IMR-90 (cell line): Measurements from ENCODE around the gene DUSP16. TPM values are rescaled to one million over a fixed set of nuclear protein-coding genes. Genes with fewer than 3 reads are reported as not detected.

Experiments
- ATAC-seq: fragments of 200-7000 bp; cut with Tn5 transposase; 2 replicates; pipeline ENCODE4 v1.9.1; 2020; ENCODE audit warnings: low read depth, mild to moderate bottlenecking, moderate library complexity
- BruUV-seq: library from RNA; stranded (reverse); fragments of 400-500 nt; replicated peaks from 2 replicates; lab custom pipeline; 2021; lab: Mats Ljungman, UMichigan
- CTCF ChIA-PET: fragments of 300-600 bp; formaldehyde crosslinking; extraction: SDS; loops from one replicate; lab custom pipeline; 2021; ENCODE audit warnings: antibody characterized with exemption; lab: Yijun Ruan, JAX
- POLR2A ChIA-PET: fragments of 300-600 bp; sonication (Branson Sonifier 250); formaldehyde crosslinking; loops from one replicate; lab custom pipeline; 2022; ENCODE audit warnings: antibody characterized with exemption; ENCODE audit not compliant: unreplicated experiment; lab: Charles Lee
- DNase-seq: peaks from one replicate; pipeline ENCODE4 v3.0.0; 2013
- H2AFZ ChIP-seq: replicated peaks from 2 replicates; pipeline ENCODE3; 2013; ENCODE audit warnings: low read length, mild to moderate bottlenecking; ENCODE audit not compliant: poor library complexity
- H2AK5ac ChIP-seq: 2 replicates; pipeline ENCODE4 v1.6.1; 2013; ENCODE audit warnings: low read depth, low read length, inconsistent platforms
- H2AK9ac ChIP-seq: replicated peaks from 2 replicates; pipeline ENCODE3; 2013; ENCODE audit warnings: mild to moderate bottlenecking, low read depth, low read length, moderate library complexity; ENCODE audit not compliant: poor library complexity
- H2BK120ac ChIP-seq: 2 replicates; pipeline ENCODE4 v1.6.1; 2013; ENCODE audit warnings: low read depth, low read length, inconsistent platforms
- H2BK15ac ChIP-seq: 3 replicates; pipeline ENCODE4 v1.6.1; 2013; ENCODE audit warnings: low read depth, low read length, inconsistent platforms
- H2BK20ac ChIP-seq: 2 replicates; pipeline ENCODE4 v1.6.1; 2013; ENCODE audit warnings: low read depth, mild to moderate bottlenecking, inconsistent platforms, low read length, moderate library complexity
- H2BK5ac ChIP-seq: 2 replicates; pipeline ENCODE4 v1.6.1; 2013; ENCODE audit warnings: mild to moderate bottlenecking, low read depth, low read length, inconsistent platforms; ENCODE audit not compliant: poor library complexity, severe bottlenecking
- H3K14ac ChIP-seq: replicated peaks from 2 replicates; pipeline ENCODE4 v1.6.1; 2013; ENCODE audit warnings: low read depth, low read length, inconsistent platforms
- H3K18ac ChIP-seq: 2 replicates; pipeline ENCODE4 v1.6.1; 2013; ENCODE audit warnings: low read depth, low read length, control low read depth
- H3K23ac ChIP-seq: 2 replicates; pipeline ENCODE4 v1.6.1; 2013; ENCODE audit warnings: low read depth, low read length, inconsistent platforms
- H3K27ac ChIP-seq: 2 replicates; pipeline ENCODE4 v1.5.1; 2013; ENCODE audit warnings: mild to moderate bottlenecking, control low read depth, low read length; ENCODE audit not compliant: insufficient read depth
- H3K27me3 ChIP-seq: 2 replicates; pipeline ENCODE4 v1.6.1; 2013; ENCODE audit warnings: low read length; ENCODE audit not compliant: control insufficient read depth, insufficient read depth
- H3K36me3 ChIP-seq: 2 replicates; pipeline ENCODE4 v1.6.1; 2013; ENCODE audit warnings: low read length, mixed read lengths; ENCODE audit not compliant: control insufficient read depth, insufficient read depth
- H3K4ac ChIP-seq: 2 replicates; pipeline ENCODE4 v1.6.1; 2013; ENCODE audit warnings: low read depth, low read length, inconsistent platforms
- H3K4me1 ChIP-seq: 2 replicates; pipeline ENCODE4 v1.6.1; 2013; ENCODE audit warnings: low read length, mixed read lengths; ENCODE audit not compliant: control insufficient read depth, insufficient read depth
- H3K4me2 ChIP-seq: 2 replicates; pipeline ENCODE4 v1.6.1; 2013; ENCODE audit warnings: low read depth, mild to moderate bottlenecking, control low read depth, low read length, moderate library complexity
- H3K4me3 ChIP-seq: 2 replicates; pipeline ENCODE4 v1.5.1; 2013; ENCODE audit warnings: low read depth, mild to moderate bottlenecking, control low read depth, low read length, moderate library complexity; ENCODE audit not compliant: insufficient read depth
- H3K56ac ChIP-seq: 2 replicates; pipeline ENCODE4 v1.6.1; 2013; ENCODE audit warnings: low read length, inconsistent platforms; ENCODE audit not compliant: insufficient read depth; ENCODE audit errors: extremely low read depth
- H3K79me1 ChIP-seq, 2 experiments: 2 replicates each; pipeline ENCODE4 v1.6.1; 2013; ENCODE audit warnings: low read length in 2 of 2, inconsistent platforms in 1 of 2, low read depth in 1 of 2
- H3K9ac ChIP-seq: 2 replicates; pipeline ENCODE4 v1.6.1; 2013; ENCODE audit warnings: low read depth, low read length, control low read depth
- H3K9me1 ChIP-seq: 2 replicates; pipeline ENCODE4 v1.6.1; 2013; ENCODE audit warnings: low read length, inconsistent platforms; ENCODE audit not compliant: insufficient read depth
- H3K9me3 ChIP-seq: 2 replicates; pipeline ENCODE4 v1.6.1; 2013; ENCODE audit warnings: low read length; ENCODE audit not compliant: control insufficient read depth, insufficient read depth
- H4K20me1 ChIP-seq: 2 replicates; pipeline ENCODE4 v1.6.1; 2013; ENCODE audit warnings: low read length, inconsistent platforms; ENCODE audit not compliant: insufficient read depth
- H4K5ac ChIP-seq: 2 replicates; pipeline ENCODE4 v1.6.1; 2013; ENCODE audit warnings: mild to moderate bottlenecking, low read depth, low read length, control low read depth
- H4K8ac ChIP-seq, 2 experiments: 2 replicates each; pipeline ENCODE4 v1.6.1; 2013; ENCODE audit warnings: low read depth in 2 of 2, low read length in 2 of 2, control low read depth in 1 of 2, inconsistent platforms in 1 of 2
- H4K91ac ChIP-seq: 2 replicates; pipeline ENCODE4 v1.6.1; 2013; ENCODE audit warnings: low read depth, low read length, inconsistent platforms; ENCODE audit not compliant: insufficient read depth
- RCOR1 ChIP-seq: IDR thresholded peaks from 2 replicates; pipeline ENCODE4 v1.6.1; 2012; ENCODE audit warnings: mild to moderate bottlenecking, low read length, improper control_type of control experiment; ENCODE audit not compliant: insufficient replicate concordance
- WGBS, 2 experiments: methylation state at CpG; one replicate each; pipeline versions ENCODE4 v1.1.5 to v1.1.7; 2013; ENCODE audit warnings: missing lambda C conversion rate in 2 of 2; ENCODE audit not compliant: insufficient read length in 1 of 2; ENCODE audit errors: extremely low coverage in 2 of 2; 5-methylcytosine and 5-hydroxymethylcytosine counted together
- dilution Hi-C: fragments of 300-500 bp; cut with HindIII; formaldehyde crosslinking; loops from one replicate; pipeline ENCODE4 v1.14.3; 2018; ENCODE audit warnings: low sequenced_read_pairs; ENCODE audit not compliant: unreplicated experiment
- in situ Hi-C: fragments of 300-500 bp; cut with MboI; formaldehyde crosslinking; loops from 3 replicates; pipeline ENCODE4 v1.14.3; 2019; ENCODE audit warnings: low sequenced_read_pairs, inconsistent platforms, mixed read lengths
- intact Hi-C: fragments of 100-400 bp; cut with micrococcal nuclease; formaldehyde crosslinking; loops from 2 replicates; pipeline ENCODE4 v1.10.0; 2022
- polyA plus RNA-seq, 3 experiments: library from polyadenylated mRNA; depleted of rRNA; stranded (reverse); fragments of >200 nt; gene quantifications; 2 replicates each; pipeline ENCODE4 v1.2.3, GENCODE V29; 2012; ENCODE audit warnings: low replicate concordance in 1 of 3
- total RNA-seq: library from RNA; depleted of rRNA; stranded (reverse); fragments of >200 nt; gene quantifications from 2 replicates; pipeline ENCODE4 v1.2.3, GENCODE V29; 2012
- TF ChIP-seq, protein P1 (sequence below): fragments of 150-350 bp; IDR thresholded peaks from 2 replicates; pipeline ENCODE4 v1.6.1; 2016; ENCODE audit warnings: low read depth, mild to moderate bottlenecking, low read length, moderate library complexity, borderline replicate concordance

DUSP16 gene
- total and polyA plus RNA-seq, 2 of the 4 experiments (the other 2 are of a cell fraction): 4.7 to 10.0 TPM

DNA sequence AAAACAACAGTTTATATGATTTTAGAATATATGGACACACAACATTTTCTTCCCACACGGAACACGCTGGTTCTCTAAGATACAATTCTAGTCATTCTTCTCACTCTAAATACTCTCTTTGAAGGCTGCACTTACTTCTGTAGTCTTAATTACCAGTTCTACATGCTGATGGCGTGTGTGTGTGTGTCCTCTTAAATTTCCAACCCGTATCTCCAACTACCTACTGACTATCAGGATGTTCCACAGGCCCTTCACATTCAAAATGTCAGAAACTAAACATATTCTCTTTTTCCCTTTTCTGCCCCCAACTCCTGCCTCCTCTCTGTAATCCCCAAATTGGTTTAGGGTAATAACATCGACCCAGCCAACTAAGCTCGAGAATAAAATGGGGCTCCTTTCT is 75.2 kb downstream of the DUSP16 start:
- no peak overlapping the region for H4K5ac ChIP-seq
- no peak for ATAC-seq
- no peak overlapping the region for H3K9ac ChIP-seq
- H4K8ac ChIP-seq: no peak overlapping the region
- H3K4me1 ChIP-seq: peaks cover 4% of the 10 kb centered on the region; the same call in 1 of the 2 replicates
- no peak for DNase-seq
- no peaks in the 10 kb centered on the region for H4K20me1 ChIP-seq
- H3K36me3 ChIP-seq: peaks cover 9% of the 10 kb centered on the region
- no peak overlapping the region for H3K23ac ChIP-seq
- H3K79me1 ChIP-seq: peaks cover 4 to 15% of the 10 kb centered on the region in 2 experiments; a peak in 2 of 4 replicates
- no peak overlapping the region for H2BK5ac ChIP-seq
- POLR2A ChIA-PET: no interaction called here
- no peak overlapping the region for H3K27ac ChIP-seq
- H4K91ac ChIP-seq: no peak overlapping the region
- WGBS, 2 experiments: 100% methylated on average over 2 of the region's 6 CpGs; no CpG with 5 or more reads in 1 of the 2 experiments
- H3K14ac ChIP-seq: no peak overlapping the region; the same call in 1 of the 2 replicates
- H3K9me3 ChIP-seq: no peaks in the 10 kb centered on the region
- no peak overlapping the region for H2BK20ac ChIP-seq
- H3K4ac ChIP-seq: no peak overlapping the region
- H3K4me2 ChIP-seq: no peak overlapping the region
- no peak overlapping the region for H2BK15ac ChIP-seq
- in situ Hi-C loops (no loop called here), intact Hi-C loops (no loop called here), dilution Hi-C loops (no loop called here)
- no peak overlapping the region for H2AFZ ChIP-seq
- H2BK120ac ChIP-seq: no peak overlapping the region
- CTCF ChIA-PET: no interaction called here
- no peak overlapping the region for H3K18ac ChIP-seq
- no TSS peak for BruUV-seq
- 0 out of 2 replicates have a peak, but pooled peaks cover 2% of the 10 kb centered on the region for H3K9me1 ChIP-seq
- TF ChIP-seq, protein P1, sequence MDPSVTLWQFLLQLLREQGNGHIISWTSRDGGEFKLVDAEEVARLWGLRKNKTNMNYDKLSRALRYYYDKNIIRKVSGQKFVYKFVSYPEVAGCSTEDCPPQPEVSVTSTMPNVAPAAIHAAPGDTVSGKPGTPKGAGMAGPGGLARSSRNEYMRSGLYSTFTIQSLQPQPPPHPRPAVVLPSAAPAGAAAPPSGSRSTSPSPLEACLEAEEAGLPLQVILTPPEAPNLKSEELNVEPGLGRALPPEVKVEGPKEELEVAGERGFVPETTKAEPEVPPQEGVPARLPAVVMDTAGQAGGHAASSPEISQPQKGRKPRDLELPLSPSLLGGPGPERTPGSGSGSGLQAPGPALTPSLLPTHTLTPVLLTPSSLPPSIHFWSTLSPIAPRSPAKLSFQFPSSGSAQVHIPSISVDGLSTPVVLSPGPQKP: no peak
- no peak for TF ChIP-seq RCOR1
- no peak overlapping the region for H3K4me3 ChIP-seq
- H3K56ac ChIP-seq: no peak overlapping the region
- H3K27me3 ChIP-seq: no peaks in the 10 kb centered on the region
- no peak overlapping the region for H2AK5ac ChIP-seq
- H2AK9ac ChIP-seq: no peak overlapping the region
